Measurements from ENCODE around the gene PRKCZ.

Gene PRKCZ

GRCh38 chr1:2165646-2166045, 115.4 kb downstream of the PRKCZ start:
- no peak for DNase-seq

GRCh38 chr1:2166254-2166653, 116.0 kb downstream of the PRKCZ start:
- DNase-seq, result no peak

- no peak for DNase-seq
Measured at GRCh38 chr1:2166695-2167094, 116.5 kb downstream of the PRKCZ start.

- no peak for DNase-seq
Measured at GRCh38 chr1:2168090-2168489, 117.9 kb downstream of the PRKCZ start.

- no peak for DNase-seq
Measured at GRCh38 chr1:2168535-2168934, 118.3 kb downstream of the PRKCZ start.

GRCh38 chr1:2169200-2169836, 119.1 kb downstream of the PRKCZ start:
- no peak for DNase-seq

GRCh38 chr1:2170211-2170610, 120.0 kb downstream of the PRKCZ start:
- no peak for DNase-seq

- DNase-seq, result no peak
Measured at GRCh38 chr1:2172012-2172411, 121.8 kb downstream of the PRKCZ start.

GRCh38 chr1:2172551-2173146, 122.4 kb downstream of the PRKCZ start:
- no peak for DNase-seq

- DNase-seq, result no peak
Measured at GRCh38 chr1:2173546-2174347, 123.5 kb downstream of the PRKCZ start.

- DNase-seq, result no peak
Measured at GRCh38 chr1:2174348-2175054, 124.3 kb downstream of the PRKCZ start.

GRCh38 chr1:2175055-2175414, 124.8 kb downstream of the PRKCZ start:
- no peak for DNase-seq

- DNase-seq, result no peak
Measured at GRCh38 chr1:2175681-2176454, 125.7 kb downstream of the PRKCZ start.

GRCh38 chr1:2176615-2177014, 126.4 kb downstream of the PRKCZ start:
- DNase-seq, result no peak

GRCh38 chr1:2177541-2177940, 127.3 kb downstream of the PRKCZ start:
- no peak for DNase-seq

GRCh38 chr1:2177946-2178538, 127.8 kb downstream of the PRKCZ start:
- DNase-seq, result no peak

- no peak for DNase-seq
Measured at GRCh38 chr1:2178875-2179274, 128.7 kb downstream of the PRKCZ start.

GRCh38 chr1:2179283-2180013, 129.2 kb downstream of the PRKCZ start:
- no peak for DNase-seq

GRCh38 chr1:2180297-2181245, 130.4 kb downstream of the PRKCZ start:
- DNase-seq, result no peak

- no peak for DNase-seq
Measured at GRCh38 chr1:2181271-2181670, 131.1 kb downstream of the PRKCZ start.

Measured in NCI-H774 (cell line).